SJCRH30 (cell line): ENCODE measurements around the gene NDOR1. TPM values are rescaled to one million over a fixed set of nuclear protein-coding genes. Genes with fewer than 3 reads are reported as not detected.

Experiments
- DNase-seq, 2 experiments: peaks; one replicate each; pipeline ENCODE4 v3.0.0-alpha.2; 2015 to 2020
- H3K27ac ChIP-seq: fragments of 250-450 bp; sonication (Bioruptor Pico); 2 replicates; pipeline ENCODE4 v1.5.1; 2020; ENCODE audit warnings: mild to moderate bottlenecking, moderate library complexity
- H3K27me3 ChIP-seq: fragments of 250-450 bp; sonication (Bioruptor Pico); 2 replicates; pipeline ENCODE4 v1.5.1; 2020; ENCODE audit warnings: mild to moderate bottlenecking, moderate library complexity
- H3K36me3 ChIP-seq: fragments of 250-450 bp; sonication (Bioruptor Pico); 2 replicates; pipeline ENCODE4 v1.5.1; 2020; ENCODE audit warnings: mild to moderate bottlenecking, moderate library complexity
- H3K4me1 ChIP-seq: fragments of 250-450 bp; sonication (Bioruptor Pico); 2 replicates; pipeline ENCODE4 v1.5.1; 2020; ENCODE audit warnings: mild to moderate bottlenecking, moderate library complexity
- H3K4me3 ChIP-seq: fragments of 250-450 bp; sonication (Bioruptor Pico); 2 replicates; pipeline ENCODE4 v1.5.1; 2020; ENCODE audit warnings: mild to moderate bottlenecking, moderate library complexity
- H3K9me3 ChIP-seq: fragments of 250-450 bp; sonication (Bioruptor Pico); replicated peaks from 2 replicates; pipeline ENCODE4 v1.5.1; 2020; ENCODE audit warnings: mild to moderate bottlenecking, moderate library complexity
- total RNA-seq: library from RNA; depleted of rRNA; stranded (reverse); fragments of >200 nt; shearing (Covaris generic); gene quantifications from 2 replicates; pipeline ENCODE4 v1.2.3, GENCODE V29; 2014

NDOR1 gene
- total RNA-seq, 1 experiment from 2014 or later = 17.2 TPM

DNA sequence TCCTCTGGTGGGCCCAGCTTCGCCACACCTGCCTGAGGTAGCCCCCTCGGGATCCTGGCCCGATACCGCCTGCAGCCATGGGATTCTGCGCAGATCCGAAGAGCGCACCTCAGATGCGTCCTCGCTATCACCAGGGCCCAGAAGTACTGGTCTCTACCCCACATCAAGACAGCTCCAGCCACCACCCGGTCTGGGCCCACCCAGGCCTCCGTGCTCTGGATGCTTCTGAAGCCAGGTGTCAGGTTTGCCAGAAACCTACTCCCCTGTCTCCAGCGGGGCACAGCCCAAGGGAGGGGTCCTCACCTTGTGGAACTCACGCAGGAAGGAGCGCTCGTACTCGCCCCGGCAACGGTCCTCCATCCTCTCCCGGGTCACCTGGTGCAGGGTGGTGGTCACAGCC is 19.6 kb upstream of the NDOR1 start:
- no peak overlapping the region for H3K4me3 ChIP-seq
- no peak overlapping the region for H3K27ac ChIP-seq
- DNase-seq = no peak
- no peaks in the 10 kb centered on the region for H3K27me3 ChIP-seq
- peaks cover 20% of the 10 kb centered on the region; the same call in 1 of the 2 replicates for H3K4me1 ChIP-seq
- no peaks in the 10 kb centered on the region for H3K9me3 ChIP-seq
- H3K36me3 ChIP-seq = peaks cover 28% of the 10 kb centered on the region

DNA sequence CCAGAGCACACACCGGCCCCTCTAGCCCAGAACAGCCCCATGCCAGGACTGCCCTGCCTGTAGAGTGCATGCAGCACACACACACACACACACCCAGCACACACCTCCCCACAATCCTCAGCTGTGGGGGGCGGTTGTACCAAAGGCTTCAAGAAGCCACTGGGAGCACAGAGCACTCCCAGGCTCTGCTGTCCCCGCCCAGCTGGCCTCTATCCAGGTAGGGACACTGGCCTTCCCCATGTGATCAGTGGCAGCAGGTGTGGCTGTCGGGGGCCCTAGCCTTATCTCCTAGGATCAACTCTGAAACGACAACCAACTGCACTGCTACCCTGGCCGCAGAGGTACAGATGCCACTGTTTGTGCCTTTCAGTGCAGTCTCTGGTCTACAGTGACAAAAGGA is 19.1 kb upstream of the NDOR1 start:
- no peaks in the 10 kb centered on the region for H3K9me3 ChIP-seq
- H3K4me1 ChIP-seq = peaks cover 20% of the 10 kb centered on the region; the same call in 1 of the 2 replicates
- H3K36me3 ChIP-seq = peaks cover 24% of the 10 kb centered on the region
- peak in 1 of 2 experiments; percentile 61 for DNase-seq
- no peak overlapping the region for H3K27ac ChIP-seq
- H3K27me3 ChIP-seq = no peaks in the 10 kb centered on the region
- no peak overlapping the region for H3K4me3 ChIP-seq

DNA sequence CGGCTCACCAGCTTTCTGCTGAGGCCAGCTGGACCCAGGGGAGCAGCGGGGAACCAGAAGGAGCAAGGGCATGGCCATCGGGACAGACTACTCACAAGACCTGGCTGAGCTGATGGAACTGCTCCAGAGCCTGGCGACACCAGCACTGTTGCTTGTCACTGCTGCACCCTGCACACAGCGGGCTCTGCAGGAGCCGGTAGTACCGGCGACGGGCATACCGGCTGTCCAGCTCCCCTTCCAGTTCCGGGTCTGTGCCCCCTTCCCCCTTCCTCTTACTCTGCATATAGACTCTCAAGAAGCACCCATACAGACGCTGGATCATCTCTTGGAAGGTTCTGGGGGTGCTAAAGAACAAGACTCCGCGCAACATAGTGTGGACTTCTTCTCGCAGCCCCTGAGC is 18.1 kb upstream of the NDOR1 start:
- peaks cover 20% of the 10 kb centered on the region; the same call in 1 of the 2 replicates for H3K4me1 ChIP-seq
- no peak for DNase-seq
- no peak overlapping the region for H3K27ac ChIP-seq
- H3K36me3 ChIP-seq = peaks cover 16% of the 10 kb centered on the region
- peak overlapping the region; percentile 94 for H3K4me3 ChIP-seq
- H3K27me3 ChIP-seq = no peaks in the 10 kb centered on the region
- H3K9me3 ChIP-seq = no peaks in the 10 kb centered on the region

DNA sequence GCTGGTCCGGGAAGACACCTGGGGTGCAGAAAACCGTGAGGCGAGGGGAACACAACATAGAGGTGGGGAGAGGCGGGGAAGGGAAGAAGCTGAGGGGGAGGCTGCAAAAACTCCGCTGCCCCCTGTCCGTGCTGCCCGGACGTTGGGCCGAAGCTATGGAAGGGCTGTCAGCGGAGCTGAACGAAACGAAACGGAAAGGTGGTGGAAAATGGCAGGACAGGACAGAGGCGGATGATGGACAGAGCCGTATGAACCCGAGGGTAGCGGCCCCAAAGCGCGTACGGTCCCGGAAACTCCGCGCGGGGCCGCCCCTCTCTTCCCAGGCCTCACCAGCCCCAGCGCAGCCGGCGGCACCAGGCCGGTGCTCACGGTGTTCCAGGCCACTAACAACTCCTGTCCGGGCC is 17.4 kb upstream of the NDOR1 start:
- Histone ChIP-seq H3K27ac (peak overlapping the region; percentile 50), H3K4me1 (peaks cover 20% of the 10 kb centered on the region; the same call in 1 of the 2 replicates), H3K36me3 (peaks cover 10% of the 10 kb centered on the region; the same call in 1 of the 2 replicates), H3K27me3 (no peaks in the 10 kb centered on the region), H3K9me3 (no peaks in the 10 kb centered on the region), H3K4me3 (peak overlapping the region; percentile 94)
- no peak for DNase-seq

DNA sequence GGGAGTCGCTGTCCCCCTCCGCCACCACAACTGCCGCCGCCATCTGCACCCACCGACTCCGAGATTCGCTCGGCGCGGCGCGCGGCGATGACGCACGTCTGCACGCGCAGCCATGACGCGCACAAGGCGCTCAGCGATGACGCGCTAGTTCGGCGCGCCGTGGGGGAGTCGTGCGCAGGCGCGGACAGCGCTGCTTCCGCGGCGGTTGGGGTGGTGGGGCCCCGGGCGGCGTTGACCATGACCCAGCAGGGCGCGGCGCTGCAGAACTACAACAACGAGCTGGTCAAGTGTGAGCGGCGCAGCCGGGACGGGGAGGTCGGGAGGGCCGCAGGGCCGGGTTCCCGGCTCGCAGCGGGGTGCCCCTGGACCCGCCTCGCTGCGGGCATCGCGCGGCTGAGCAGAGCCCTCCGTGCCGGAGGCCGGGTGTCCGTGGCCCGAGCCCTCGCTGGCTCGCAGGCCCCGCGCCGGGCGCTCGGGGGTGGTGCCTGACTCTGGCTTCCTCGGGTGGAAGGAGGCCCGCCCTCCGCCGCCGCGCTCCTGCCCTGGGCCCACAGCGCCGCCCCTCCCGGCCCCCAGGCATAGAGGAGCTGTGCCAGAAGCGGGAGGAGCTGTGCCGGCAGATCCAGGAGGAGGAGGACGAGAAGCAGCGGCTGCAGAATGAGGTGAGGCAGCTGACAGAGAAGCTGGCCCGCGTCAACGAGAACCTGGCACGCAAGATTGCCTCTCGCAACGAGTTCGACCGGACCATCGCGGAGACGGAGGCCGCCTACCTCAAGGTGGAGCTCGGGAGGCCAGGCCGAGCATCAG is 16.8 kb upstream of the NDOR1 start, which contains the start of the genes ANAPC2 and SSNA1:
ANAPC2 (minus strand) TSS at position 71 of the 807 bp plus-strand sequence; CDS start at position 43, 28 bp downstream.
SSNA1 (plus strand) TSS at position 187 of the 807 bp plus-strand sequence; CDS start at position 238, 51 bp downstream.
- no peaks in the 10 kb centered on the region for H3K27me3 ChIP-seq

DNA sequence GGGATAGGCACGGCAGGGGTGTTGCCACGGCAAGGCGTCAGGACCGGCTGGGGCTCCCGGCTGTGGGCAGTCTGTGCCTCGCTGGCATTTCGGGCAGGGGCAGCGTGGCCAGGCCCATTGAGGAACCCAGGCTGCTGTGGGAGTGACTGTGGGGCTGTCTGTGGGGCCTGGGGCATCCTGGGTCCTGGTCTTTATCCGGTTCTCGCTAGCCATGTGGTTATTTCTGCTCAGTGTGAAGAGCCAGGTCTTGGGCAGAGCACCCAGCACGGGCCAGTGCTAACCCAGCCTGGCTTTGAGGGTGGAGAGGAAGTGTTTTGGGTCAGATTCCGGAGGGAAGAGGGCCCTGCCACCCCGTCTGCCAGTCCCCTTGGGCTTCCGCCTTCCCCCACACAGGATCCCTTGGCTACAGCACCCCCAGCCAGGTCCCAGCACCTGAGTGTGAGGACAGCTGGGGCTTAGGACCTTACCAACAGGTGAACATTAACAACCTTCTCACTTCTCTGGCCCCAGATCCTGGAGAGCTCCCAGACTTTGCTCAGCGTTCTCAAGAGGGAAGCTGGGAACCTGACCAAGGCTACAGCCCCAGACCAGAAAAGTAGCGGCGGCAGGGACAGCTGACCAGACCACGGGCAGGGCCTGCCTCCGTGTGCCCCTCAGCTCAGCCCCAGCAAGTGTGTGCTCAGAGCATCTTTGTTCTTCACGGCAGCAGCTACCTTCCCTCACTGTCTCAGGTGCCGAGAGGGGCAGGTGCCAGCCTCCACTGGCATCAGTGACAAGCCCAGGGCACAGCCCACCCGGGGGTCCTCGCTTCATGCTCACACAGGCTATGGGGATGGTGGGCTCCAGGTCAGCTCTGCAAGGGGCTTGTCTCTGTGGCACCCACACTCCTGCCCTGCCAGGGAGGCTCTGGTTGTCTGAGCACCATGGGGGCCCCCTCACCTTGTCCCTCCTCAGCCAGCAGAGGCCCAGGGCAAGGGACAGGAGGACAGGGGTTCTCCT is 15.9 kb upstream of the NDOR1 start:
- H3K27me3 ChIP-seq = no peaks in the 10 kb centered on the region
- peaks cover 5% of the 10 kb centered on the region; the same call in 1 of the 2 replicates for H3K36me3 ChIP-seq
- no peak for DNase-seq
- H3K4me1 ChIP-seq = peaks cover 23% of the 10 kb centered on the region; the same call in 1 of the 2 replicates
- peak overlapping the region; percentile 50; the same call in 1 of the 2 replicates for H3K27ac ChIP-seq
- H3K9me3 ChIP-seq = no peaks in the 10 kb centered on the region
- H3K4me3 ChIP-seq = peak overlapping the region; percentile 94

More for the DNA sequence above, 16.8 kb upstream of the NDOR1 start, which contains the start of the genes ANAPC2 and SSNA1:
- no peaks in the 10 kb centered on the region for H3K9me3 ChIP-seq
- peak within 1 kb of the TSS; percentile 94 for H3K4me3 ChIP-seq
- DNase-seq = peak; percentile 92 to 95
- H3K36me3 ChIP-seq = peaks cover 5% of the 10 kb centered on the region; the same call in 1 of the 2 replicates
- H3K27ac ChIP-seq = peak within 1 kb of the TSS; percentile 50
- H3K4me1 ChIP-seq = peaks cover 20% of the 10 kb centered on the region; the same call in 1 of the 2 replicates

DNA sequence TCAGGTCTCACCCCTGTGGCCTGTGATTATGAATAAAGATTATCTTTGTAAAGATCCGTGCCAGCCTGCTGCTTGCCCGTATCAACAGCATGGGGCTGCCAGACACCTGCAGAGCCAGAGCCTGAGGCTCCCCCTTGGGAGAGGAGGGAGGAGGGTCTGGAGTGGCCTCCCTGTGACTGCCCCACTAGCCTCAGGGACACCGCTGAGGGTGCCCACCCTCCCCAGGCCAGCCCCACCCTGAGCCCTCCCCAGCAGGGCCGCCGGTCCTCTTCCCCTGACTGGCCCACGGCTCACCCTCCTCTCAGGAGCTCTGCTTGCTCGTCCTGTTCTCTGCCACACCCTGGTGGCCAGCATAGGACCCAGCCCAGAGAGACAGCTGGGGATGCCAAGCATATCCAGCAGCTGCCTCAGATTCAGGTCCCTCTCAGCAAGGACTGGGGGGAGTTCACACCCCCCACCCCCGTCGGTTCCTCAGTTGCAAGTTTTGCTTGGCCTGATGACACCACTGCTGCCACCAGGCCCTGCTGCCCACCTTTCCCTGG is 15.1 kb upstream of the NDOR1 start:
- peak in 1 of 2 experiments; percentile 54 for DNase-seq
- Histone ChIP-seq H3K4me3 (no peak overlapping the region), H3K36me3 (peaks cover 5% of the 10 kb centered on the region; the same call in 1 of the 2 replicates), H3K4me1 (peaks cover 28% of the 10 kb centered on the region; the same call in 1 of the 2 replicates), H3K9me3 (no peaks in the 10 kb centered on the region), H3K27ac (no peak overlapping the region), H3K27me3 (no peaks in the 10 kb centered on the region)

DNA sequence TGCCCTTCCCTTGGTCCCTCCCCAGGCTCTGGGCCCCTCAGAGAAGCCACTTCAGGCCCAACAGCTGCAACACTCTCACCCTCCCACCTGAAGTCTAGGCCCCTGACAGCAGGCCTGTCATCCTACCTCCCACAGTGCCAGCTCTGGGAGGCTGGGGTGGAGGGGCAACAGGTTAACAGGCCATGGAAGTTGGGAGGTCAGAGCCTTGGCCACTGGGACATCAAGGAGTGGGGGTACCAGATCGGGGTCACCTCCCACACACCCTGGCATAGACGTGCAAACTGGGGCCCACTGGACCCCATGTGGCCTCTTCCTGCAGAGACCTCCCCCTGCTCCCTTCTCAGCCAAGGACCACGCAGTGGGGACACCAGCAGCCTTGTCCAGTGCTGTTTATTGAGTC is 14.3 kb upstream of the NDOR1 start:
- no peaks in the 10 kb centered on the region for H3K27me3 ChIP-seq
- H3K27ac ChIP-seq = no peak overlapping the region
- no peak for DNase-seq
- no peak overlapping the region for H3K4me3 ChIP-seq
- H3K9me3 ChIP-seq = no peaks in the 10 kb centered on the region
- peaks cover 28% of the 10 kb centered on the region; the same call in 1 of the 2 replicates for H3K4me1 ChIP-seq
- peaks cover 5% of the 10 kb centered on the region; the same call in 1 of the 2 replicates for H3K36me3 ChIP-seq

DNA sequence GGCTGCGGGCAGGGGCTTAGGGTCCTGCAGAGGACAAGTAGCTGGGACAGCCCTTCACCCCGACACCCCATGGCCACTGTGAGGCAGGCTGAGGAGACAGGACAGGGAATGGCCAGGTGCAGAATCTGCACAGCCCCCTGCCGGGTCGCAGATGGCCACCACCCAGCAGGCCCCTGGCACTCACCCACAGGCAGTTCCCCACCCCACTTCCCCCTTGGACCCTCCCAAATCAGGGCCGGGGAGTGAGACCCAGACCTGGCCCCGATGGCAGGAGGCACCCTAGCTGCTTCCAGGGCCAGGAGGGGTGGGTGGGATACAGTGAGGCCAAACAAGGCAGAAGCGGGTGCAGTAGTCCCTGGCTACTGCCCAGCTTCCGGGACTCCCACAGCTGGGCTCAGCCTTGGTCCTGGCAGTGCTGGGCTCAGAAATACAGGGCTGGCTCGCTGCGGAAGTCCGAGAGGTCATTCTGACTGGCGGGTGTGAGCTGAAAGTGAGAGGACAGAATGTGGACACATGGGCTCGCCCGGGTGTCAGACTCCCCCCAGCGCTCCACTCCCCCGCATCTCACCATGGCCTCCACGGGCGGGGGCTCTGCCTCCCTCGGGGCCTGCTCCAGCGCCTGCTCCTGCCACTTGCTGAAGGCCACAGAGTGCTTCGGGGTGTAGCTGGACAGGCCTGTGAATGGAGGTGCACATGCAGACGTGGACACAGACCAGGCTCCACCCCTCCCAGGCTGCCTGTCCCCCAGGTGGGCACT is 13.6 kb upstream of the NDOR1 start:
- peaks cover 22% of the 10 kb centered on the region; the same call in 1 of the 2 replicates for H3K4me1 ChIP-seq
- H3K4me3 ChIP-seq = no peak overlapping the region
- no peaks in the 10 kb centered on the region for H3K9me3 ChIP-seq
- H3K27me3 ChIP-seq = no peaks in the 10 kb centered on the region
- peaks cover 5% of the 10 kb centered on the region; the same call in 1 of the 2 replicates for H3K36me3 ChIP-seq
- no peak for DNase-seq
- H3K27ac ChIP-seq = no peak overlapping the region

DNA sequence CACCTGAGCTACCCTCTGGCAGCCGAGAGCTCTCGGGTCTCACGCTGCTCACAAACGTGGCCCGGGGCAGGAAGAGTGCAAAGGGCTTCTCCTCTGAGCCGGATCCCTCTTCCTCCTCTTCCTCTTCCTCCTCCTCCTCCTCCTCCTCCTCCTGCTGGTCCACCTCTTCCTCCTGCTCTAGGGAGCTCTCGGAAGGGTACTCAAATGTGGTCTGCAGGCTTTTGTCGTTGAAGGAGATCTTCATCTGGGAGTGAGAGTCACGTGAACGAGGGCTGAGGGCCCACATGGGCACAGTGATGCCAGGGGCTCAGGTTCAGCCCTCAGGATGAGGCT is 13.1 kb upstream of the NDOR1 start:
- H3K27ac ChIP-seq = no peak overlapping the region
- peaks cover 17% of the 10 kb centered on the region; the same call in 1 of the 2 replicates for H3K4me1 ChIP-seq
- H3K36me3 ChIP-seq = peaks cover 5% of the 10 kb centered on the region; the same call in 1 of the 2 replicates
- no peak for DNase-seq
- H3K27me3 ChIP-seq = no peaks in the 10 kb centered on the region
- no peaks in the 10 kb centered on the region for H3K9me3 ChIP-seq
- H3K4me3 ChIP-seq = no peak overlapping the region

DNA sequence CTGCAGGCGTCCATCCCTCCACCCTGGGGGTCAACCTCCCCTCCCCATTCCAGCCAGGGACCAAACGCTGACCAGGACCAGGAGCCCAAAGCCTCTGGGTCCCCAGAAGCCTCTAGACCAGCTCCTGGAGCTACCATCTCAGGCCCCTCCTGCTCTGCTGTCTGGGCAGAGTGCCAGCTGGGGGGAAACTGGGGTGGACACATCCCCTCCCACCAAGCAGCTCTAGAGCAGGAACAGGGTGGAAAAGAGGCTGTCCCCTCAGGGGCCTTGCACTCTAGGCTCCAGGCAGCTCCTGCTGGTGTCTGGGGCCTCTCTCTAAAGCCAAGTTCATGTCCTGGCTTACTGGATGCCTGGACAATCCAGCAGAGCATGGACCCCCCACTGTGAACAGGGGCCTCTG is 12.6 kb upstream of the NDOR1 start:
- Histone ChIP-seq H3K27me3 (no peaks in the 10 kb centered on the region), H3K9me3 (no peaks in the 10 kb centered on the region), H3K4me1 (peaks cover 15% of the 10 kb centered on the region; the same call in 1 of the 2 replicates), H3K4me3 (no peak overlapping the region), H3K27ac (no peak overlapping the region), H3K36me3 (peaks cover 5% of the 10 kb centered on the region; the same call in 1 of the 2 replicates)
- DNase-seq = no peak

DNA sequence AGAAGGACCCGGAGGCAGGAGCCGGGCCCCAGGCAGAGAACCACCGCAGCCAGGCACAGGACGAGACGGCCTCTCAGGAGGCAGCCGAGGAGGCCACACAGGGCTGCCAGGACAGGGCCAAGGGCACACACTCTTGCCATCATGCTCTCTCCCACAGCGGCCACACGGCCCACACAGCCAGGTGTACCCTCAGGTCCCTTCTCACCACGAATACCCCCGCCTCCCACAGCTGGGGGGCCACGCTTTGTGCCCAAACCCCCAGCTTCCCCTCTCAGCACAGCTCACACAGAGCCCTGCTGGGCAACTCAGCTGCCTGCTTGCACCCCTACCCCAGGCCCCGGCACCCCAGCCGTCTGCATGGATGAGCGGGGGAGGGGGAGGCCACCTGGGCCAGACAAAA is 11.7 kb upstream of the NDOR1 start:
- Histone ChIP-seq H3K4me3 (no peak overlapping the region), H3K27me3 (no peaks in the 10 kb centered on the region), H3K27ac (no peak overlapping the region), H3K9me3 (no peaks in the 10 kb centered on the region), H3K36me3 (peaks cover 5% of the 10 kb centered on the region; the same call in 1 of the 2 replicates), H3K4me1 (peaks cover 21% of the 10 kb centered on the region)
- no peak for DNase-seq

DNA sequence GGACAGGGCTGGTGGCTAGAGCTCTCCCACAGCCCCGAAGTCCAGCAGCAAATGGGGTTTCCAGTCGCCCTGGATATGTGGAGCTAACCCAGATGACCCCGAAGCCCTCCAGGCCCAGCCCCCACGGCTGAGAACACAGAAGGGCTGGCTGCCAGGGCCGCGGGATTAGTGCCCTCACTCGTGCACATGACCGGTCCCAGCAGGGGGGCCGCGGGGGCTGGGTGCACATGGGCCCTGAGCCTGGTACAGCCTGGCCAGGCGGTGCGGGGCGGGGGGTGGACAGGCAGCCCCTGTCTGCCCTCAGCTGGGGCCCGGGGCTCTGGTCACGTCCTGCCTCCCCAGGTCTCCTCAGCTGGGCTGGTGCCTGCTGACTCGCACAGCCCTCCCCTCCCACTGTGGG is 11.1 kb upstream of the NDOR1 start:
- H3K36me3 ChIP-seq = peaks cover 5% of the 10 kb centered on the region; the same call in 1 of the 2 replicates
- H3K27me3 ChIP-seq = no peaks in the 10 kb centered on the region
- H3K9me3 ChIP-seq = no peaks in the 10 kb centered on the region
- H3K4me3 ChIP-seq = no peak overlapping the region
- H3K27ac ChIP-seq = no peak overlapping the region
- no peak for DNase-seq
- H3K4me1 ChIP-seq = peaks cover 24% of the 10 kb centered on the region
